ENCODE results near the gene MYO1B.

Gene MYO1B

GRCh38 chr2:191258996-191259395 is 13.8 kb downstream of the MYO1B start:
- DNase-seq (ENCODE audit: low read depth in 3 of 3), result no peak

GRCh38 chr2:191262436-191262835 is 17.2 kb downstream of the MYO1B start:
- DNase-seq (ENCODE audit: low read depth in 3 of 3), result no peak

GRCh38 chr2:191263050-191263449 is 17.8 kb downstream of the MYO1B start:
- no peak for DNase-seq (ENCODE audit: low read depth in 3 of 3)

GRCh38 chr2:191264647-191265081 is 19.5 kb downstream of the MYO1B start:
- DNase-seq (ENCODE audit: low read depth in 3 of 3), result no peak

GRCh38 chr2:191265311-191266170 is 20.3 kb downstream of the MYO1B start:
- no peak for DNase-seq (ENCODE audit: low read depth in 3 of 3)

GRCh38 chr2:191266201-191266600 is 21.0 kb downstream of the MYO1B start:
- DNase-seq (ENCODE audit: low read depth in 3 of 3), result no peak

- DNase-seq (ENCODE audit: low read depth in 3 of 3), result no peak
These were observed 23.4 kb downstream of the MYO1B start for GRCh38 chr2:191268596-191268995.

- DNase-seq (ENCODE audit: low read depth in 3 of 3), result no peak
These were observed 25.3 kb downstream of the MYO1B start for GRCh38 chr2:191270306-191271161.

GRCh38 chr2:191272064-191272463 is 26.9 kb downstream of the MYO1B start:
- DNase-seq (ENCODE audit: low read depth in 3 of 3), result no peak

GRCh38 chr2:191274413-191274815 is 29.2 kb downstream of the MYO1B start:
- no peak for DNase-seq (ENCODE audit: low read depth in 3 of 3)

- no peak for DNase-seq (ENCODE audit: low read depth in 3 of 3)
These were observed 31.7 kb downstream of the MYO1B start for GRCh38 chr2:191276792-191277465.

- DNase-seq (ENCODE audit: low read depth in 3 of 3), result no peak
These were observed 35.1 kb downstream of the MYO1B start for GRCh38 chr2:191280290-191280689.

GRCh38 chr2:191280834-191281756 is 35.9 kb downstream of the MYO1B start:
- no peak for DNase-seq (ENCODE audit: low read depth in 3 of 3)

- no peak for DNase-seq (ENCODE audit: low read depth in 3 of 3)
These were observed 40.0 kb downstream of the MYO1B start for GRCh38 chr2:191285252-191285651.

- no peak for DNase-seq (ENCODE audit: low read depth in 3 of 3)
These were observed 42.6 kb downstream of the MYO1B start for GRCh38 chr2:191287820-191288219.

GRCh38 chr2:191289049-191289448 is 43.8 kb downstream of the MYO1B start:
- no peak for DNase-seq (ENCODE audit: low read depth in 3 of 3)

- no peak for DNase-seq (ENCODE audit: low read depth in 3 of 3)
These were observed 46.3 kb downstream of the MYO1B start for GRCh38 chr2:191291471-191291870.

- no peak for DNase-seq (ENCODE audit: low read depth in 3 of 3)
These were observed 47.7 kb downstream of the MYO1B start for GRCh38 chr2:191292869-191293268.

GRCh38 chr2:191295088-191295487 is 49.9 kb downstream of the MYO1B start:
- DNase-seq (ENCODE audit: low read depth in 3 of 3), result no peak

GRCh38 chr2:191296083-191297006 is 51.1 kb downstream of the MYO1B start:
- no peak for DNase-seq (ENCODE audit: low read depth in 3 of 3)

Measured in stimulated activated CD4-positive, alpha-beta T cell treated with anti-CD3 and anti-CD28 coated beads, TNF-alpha, amount 100 ng/mL, for 24 hours (primary cell).